Measurements from ENCODE around the gene OR6C6.
"Not testable (repeated sequence)": the region's sequence is repeated elsewhere in the genome, so short reads cannot be mapped to it uniquely, and the experiment has no call there.

OR6C6 gene

GRCh38 chr12:55296469-55296868 lies at the start of gene OR6C6:
Gene OR6C6 (minus strand): TSS chr12:55296569. CDS start chr12:55295232, 1,337 bp downstream.
- H3K4me1 ChIP-seq (ENCODE audit: low read length), result no peaks in the 10 kb centered on the region
- no peak within 1 kb of the TSS for H3K27ac ChIP-seq (ENCODE audit: low read length)
- no peak within 1 kb of the TSS for H3K4me2 ChIP-seq (ENCODE audit: low read depth, low read length)
- no peaks in the 10 kb centered on the region for H4K20me1 ChIP-seq (ENCODE audit: insufficient read depth, low read length)
- no peaks in the 10 kb centered on the region for H3K9me2 ChIP-seq (replicated peaks; ENCODE audit: insufficient read depth, low read length)
- H3K9ac ChIP-seq (ENCODE audit: low read length), result no peak within 1 kb of the TSS
- H2AFZ ChIP-seq (ENCODE audit: low read length), result no peak within 1 kb of the TSS
- no peaks in the 10 kb centered on the region for H3F3A ChIP-seq (ENCODE audit: insufficient read depth, low read length)
- H3K36me3 ChIP-seq (replicated peaks; ENCODE audit: insufficient read depth, low read length), result no peaks in the 10 kb centered on the region
- no peaks in the 10 kb centered on the region for H3K9me3 ChIP-seq (replicated peaks; ENCODE audit: insufficient read depth, low read length)
- no peak within 1 kb of the TSS for H3K4me3 ChIP-seq (ENCODE audit: low read length)
- TF ChIP-seq EZH2 (optimal IDR thresholded peaks at IDR 0.05; ENCODE audit: low read depth, low read length) (no peak), EZH2phosphoT487 (IDR thresholded peaks at IDR 0.05; ENCODE audit: low read length) (no peak), CTCF (IDR thresholded peaks at IDR 0.05; ENCODE audit: low read length) (no peak)
- H3K27me3 ChIP-seq (replicated peaks; ENCODE audit: insufficient read depth, low read length), result no peaks in the 10 kb centered on the region
- H3K79me2 ChIP-seq (ENCODE audit: low read length), result no peaks in the 10 kb centered on the region
- no peak for DNase-seq

DNA sequence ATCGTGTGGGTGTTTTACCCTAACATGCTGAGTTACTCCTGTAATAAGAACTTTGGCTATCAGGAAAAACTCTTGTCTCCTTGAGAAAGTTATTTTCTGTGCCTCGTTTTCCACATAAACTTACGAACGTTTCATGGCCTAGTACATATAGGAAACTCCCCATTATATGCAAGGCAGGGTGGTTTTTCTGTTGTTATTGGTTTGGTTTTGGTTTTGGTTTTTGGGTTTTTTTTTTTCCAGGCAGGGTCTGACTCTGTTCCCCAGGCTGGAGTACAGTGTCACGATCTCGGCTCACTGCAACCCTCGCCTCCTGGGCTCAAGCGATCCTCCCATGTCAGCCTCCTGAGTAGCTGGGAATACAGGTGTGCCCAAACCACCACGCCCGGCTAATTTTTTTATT lies 39.6 kb upstream of the OR6C6 start:
- Histone ChIP-seq H2AFZ (ENCODE audit: low read length) (peak overlapping the region; percentile 89), H3K4me3 (ENCODE audit: low read length) (peak overlapping the region; percentile 60), H3K27me3 (replicated peaks; ENCODE audit: insufficient read depth, low read length) (no peaks in the 10 kb centered on the region), H3K9ac (ENCODE audit: low read length) (peak overlapping the region; percentile 52), H4K20me1 (ENCODE audit: insufficient read depth, low read length) (no peaks in the 10 kb centered on the region), H3K9me2 (replicated peaks; ENCODE audit: insufficient read depth, low read length) (no peaks in the 10 kb centered on the region), H3K4me1 (ENCODE audit: low read length) (0 out of 2 replicates have a peak, but pooled peaks cover 3% of the 10 kb centered on the region), H3F3A (ENCODE audit: insufficient read depth, low read length) (no peaks in the 10 kb centered on the region), H3K36me3 (replicated peaks; ENCODE audit: insufficient read depth, low read length) (no peaks in the 10 kb centered on the region), H3K9me3 (replicated peaks; ENCODE audit: insufficient read depth, low read length) (no peaks in the 10 kb centered on the region), H3K79me2 (ENCODE audit: low read length) (no peaks in the 10 kb centered on the region), H3K27ac (ENCODE audit: low read length) (peak overlapping the region; percentile 12; the same call in 1 of the 2 replicates), H3K4me2 (ENCODE audit: low read depth, low read length) (peak overlapping the region; percentile 68)
- TF ChIP-seq CTCF (IDR thresholded peaks at IDR 0.05; ENCODE audit: low read length), result no peak
- no peak for TF ChIP-seq EZH2phosphoT487 (IDR thresholded peaks at IDR 0.05; ENCODE audit: low read length)
- TF ChIP-seq EZH2 (optimal IDR thresholded peaks at IDR 0.05; ENCODE audit: low read depth, low read length), result no peak
- peak; percentile 70 for DNase-seq

DNA sequence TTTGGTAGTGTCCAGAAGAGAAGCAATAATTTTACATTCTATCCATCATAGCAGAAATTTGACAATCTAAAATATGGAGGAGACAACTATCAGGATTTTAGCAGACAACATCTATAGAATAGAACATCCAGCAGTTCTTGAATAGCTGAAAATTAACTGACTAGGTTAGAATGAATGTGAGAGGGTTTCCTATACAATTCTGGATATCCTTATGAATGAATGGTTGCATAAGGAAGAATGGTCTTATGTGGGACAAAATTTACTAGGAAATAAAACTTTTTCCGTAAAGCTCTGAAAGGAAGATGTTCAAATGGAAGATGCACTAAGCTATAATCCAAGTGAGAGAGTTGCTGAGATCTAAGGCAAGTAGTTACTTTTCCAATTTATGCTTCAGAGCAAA lies 34.1 kb upstream of the OR6C6 start, which contains the start of gene OR6C3:
TSS of gene OR6C3 (plus strand) at position 301 of the 400 bp plus-strand sequence. CDS start 955 bp downstream, outside the sequence.
- Histone ChIP-seq H3K4me3 (ENCODE audit: low read length) (no peak within 1 kb of the TSS), H3K4me1 (ENCODE audit: low read length) (peaks cover 5% of the 10 kb centered on the region), H3K9me3 (replicated peaks; ENCODE audit: insufficient read depth, low read length) (no peaks in the 10 kb centered on the region), H3K9me2 (replicated peaks; ENCODE audit: insufficient read depth, low read length) (no peaks in the 10 kb centered on the region), H3K36me3 (replicated peaks; ENCODE audit: insufficient read depth, low read length) (no peaks in the 10 kb centered on the region), H3K27me3 (replicated peaks; ENCODE audit: insufficient read depth, low read length) (no peaks in the 10 kb centered on the region), H3K27ac (ENCODE audit: low read length) (no peak within 1 kb of the TSS), H3K9ac (ENCODE audit: low read length) (no peak within 1 kb of the TSS), H3K79me2 (ENCODE audit: low read length) (no peaks in the 10 kb centered on the region), H3F3A (ENCODE audit: insufficient read depth, low read length) (no peaks in the 10 kb centered on the region), H4K20me1 (ENCODE audit: insufficient read depth, low read length) (no peaks in the 10 kb centered on the region), H2AFZ (ENCODE audit: low read length) (no peak within 1 kb of the TSS), H3K4me2 (ENCODE audit: low read depth, low read length) (no peak within 1 kb of the TSS)
- no peak for DNase-seq
- TF ChIP-seq EZH2 (optimal IDR thresholded peaks at IDR 0.05; ENCODE audit: low read depth, low read length) (no peak), CTCF (IDR thresholded peaks at IDR 0.05; ENCODE audit: low read length) (no peak), EZH2phosphoT487 (IDR thresholded peaks at IDR 0.05; ENCODE audit: low read length) (no peak)

GRCh38 chr12:55325801-55326200 lies 29.4 kb upstream of the OR6C6 start:
- H3F3A ChIP-seq (ENCODE audit: insufficient read depth, low read length); H3K4me3 ChIP-seq (ENCODE audit: low read length); H3K79me2 ChIP-seq (ENCODE audit: low read length); H3K27me3 ChIP-seq (replicated peaks; ENCODE audit: insufficient read depth, low read length); H3K9me3 ChIP-seq (replicated peaks; ENCODE audit: insufficient read depth, low read length); H3K36me3 ChIP-seq (replicated peaks; ENCODE audit: insufficient read depth, low read length); H3K9ac ChIP-seq (ENCODE audit: low read length); H3K9me2 ChIP-seq (replicated peaks; ENCODE audit: insufficient read depth, low read length); H4K20me1 ChIP-seq (ENCODE audit: insufficient read depth, low read length); H2AFZ ChIP-seq (ENCODE audit: low read length); H3K4me2 ChIP-seq (ENCODE audit: low read depth, low read length); H3K27ac ChIP-seq (ENCODE audit: low read length); H3K4me1 ChIP-seq (ENCODE audit: low read length); DNase-seq: not testable (repeated sequence)

Measured in MM.1S (cell line).